Measurements from ENCODE around the gene RNPEP. TPM values are rescaled to one million over a fixed set of nuclear protein-coding genes. Genes with fewer than 3 reads are reported as not detected.

Gene RNPEP
- polyA plus RNA-seq, 1 donor from 2014 or later, result 38.5 TPM

Other genes starting within 250 kb of the RNPEP start
- 26.8 TPM for gene IPO9, start 153.5 kb upstream of the RNPEP start, polyA plus RNA-seq
- 0.16 TPM for gene SHISA4, start 93.8 kb upstream of the RNPEP start, polyA plus RNA-seq
- not detected for gene LMOD1, start 36.1 kb upstream of the RNPEP start, polyA plus RNA-seq
- 31.3 TPM for gene TIMM17A, start 27.1 kb upstream of the RNPEP start, polyA plus RNA-seq
- gene ELF3, start 27.9 kb downstream of the RNPEP start, polyA plus RNA-seq, result not detected
- gene GPR37L1, start 140.3 kb downstream of the RNPEP start, polyA plus RNA-seq, result 0.11 TPM
- 17.3 TPM for gene ARL8A, start 162.1 kb downstream of the RNPEP start, polyA plus RNA-seq
- 18.7 TPM for gene PTPN7, start 178.0 kb downstream of the RNPEP start, polyA plus RNA-seq
- gene LGR6, start 211.2 kb downstream of the RNPEP start, polyA plus RNA-seq, result not detected

All from IgD-negative memory B cell (primary cell).